ENCODE results near the gene CHST15.
"Not testable (repeated sequence)": the region's sequence is repeated elsewhere in the genome, so short reads cannot be mapped to it uniquely, and the experiment has no call there.

The CHST15 gene

DNA sequence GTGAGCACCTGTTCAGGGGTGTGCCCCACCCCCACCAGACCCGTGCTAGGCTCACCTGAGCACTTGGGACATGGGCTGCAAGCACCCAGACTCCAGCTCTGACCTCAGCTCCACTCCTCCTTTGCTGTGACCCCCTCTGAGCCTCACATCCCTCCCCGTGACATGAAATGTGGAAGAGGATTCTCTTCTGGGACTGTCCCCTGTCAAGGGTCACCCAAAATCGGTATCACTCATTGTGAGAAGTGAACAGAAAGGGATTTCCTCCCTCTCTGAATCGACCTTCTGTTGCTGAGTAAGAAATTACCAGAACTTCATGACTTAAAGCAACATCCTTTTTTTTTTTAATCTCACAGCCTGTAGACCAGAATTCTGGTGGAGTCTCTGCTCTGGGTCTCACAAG is 6.2 kb upstream of the CHST15 start:
- DNase-seq (ENCODE audit: low read depth in 4 of 4, low spot score in 1 of 4), result no peak

DNA sequence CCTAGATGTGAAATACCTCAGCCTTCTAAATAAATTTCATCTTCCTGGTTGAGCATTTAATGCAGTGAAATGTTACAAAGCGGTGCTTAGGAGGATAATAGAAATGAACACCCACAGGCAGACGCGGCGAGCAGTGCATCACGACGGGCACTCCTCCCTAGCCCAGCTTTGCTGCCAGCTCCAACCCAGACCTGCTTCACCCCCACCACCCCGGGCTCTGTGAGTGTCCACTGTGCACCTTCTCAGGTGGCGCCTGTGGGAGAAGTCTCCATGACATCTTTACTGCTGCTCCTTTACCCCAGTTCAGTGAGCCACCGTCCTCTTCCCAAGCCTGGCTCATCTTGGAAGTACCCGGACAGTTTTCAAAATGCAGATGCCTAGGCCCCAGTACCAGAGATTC is 5.2 kb upstream of the CHST15 start:
- no peak for DNase-seq (ENCODE audit: low read depth in 4 of 4, low spot score in 1 of 4)

DNA sequence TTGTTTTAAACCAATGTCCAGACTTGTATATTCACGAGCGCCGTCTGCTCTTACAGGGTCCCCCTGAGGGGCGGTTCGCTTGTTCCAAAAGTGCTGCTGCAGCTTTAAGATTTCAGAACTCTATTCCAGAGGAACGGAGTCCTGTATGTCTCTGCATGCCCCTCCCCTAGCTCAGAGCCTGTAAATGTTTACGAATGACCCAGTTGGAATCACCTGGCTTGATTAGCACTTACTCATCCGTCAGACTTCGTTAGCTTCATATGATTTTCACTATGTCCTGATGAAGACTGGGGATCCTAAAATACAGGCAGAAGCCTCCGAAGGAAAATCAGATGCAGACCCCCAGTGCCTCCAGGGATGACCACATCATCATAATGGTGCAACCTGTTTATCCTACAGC is 4.5 kb upstream of the CHST15 start:
- DNase-seq (ENCODE audit: low read depth in 4 of 4, low spot score in 1 of 4), result no peak

DNA sequence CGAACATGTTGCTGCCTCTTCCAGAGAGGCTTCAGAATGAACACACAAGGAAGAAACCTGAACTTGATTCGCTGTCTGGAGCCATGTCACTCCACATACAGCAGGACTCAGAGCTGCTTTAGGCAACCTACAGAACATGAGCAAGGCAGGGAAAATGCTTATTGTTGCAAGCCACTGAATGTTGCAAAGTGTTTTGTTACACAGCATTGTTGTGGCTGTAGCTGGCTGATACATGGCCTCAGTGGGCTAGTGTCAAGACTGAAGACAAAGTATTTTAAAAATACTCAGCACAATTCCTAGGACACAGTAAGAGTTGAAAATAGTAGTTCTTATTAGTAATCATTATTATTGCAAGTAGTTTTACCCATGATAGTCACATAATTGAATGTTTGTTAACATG is 3.1 kb upstream of the CHST15 start:
- no peak for DNase-seq (ENCODE audit: low read depth in 4 of 4, low spot score in 1 of 4)

DNA sequence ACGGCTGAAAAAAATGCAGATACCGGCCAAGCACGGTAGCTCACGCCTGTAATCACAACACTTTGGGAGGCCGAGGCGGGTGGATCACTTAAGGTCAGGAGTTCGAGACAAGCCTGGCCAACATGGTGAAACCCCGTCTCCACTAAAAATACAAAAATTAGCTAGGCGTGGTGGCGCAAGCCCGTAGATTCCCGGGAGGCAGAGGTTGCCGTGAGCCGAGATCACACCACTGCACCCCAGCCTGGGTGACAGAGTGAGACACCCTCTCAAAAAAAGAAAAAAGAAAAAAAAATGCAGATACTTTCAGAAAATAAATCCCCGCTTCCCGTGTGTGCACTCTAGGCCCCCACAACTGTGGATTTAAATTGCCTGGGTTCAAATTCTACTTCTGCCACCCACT is 2.4 kb upstream of the CHST15 start:
- not testable (repeated sequence) for DNase-seq (ENCODE audit: low read depth in 4 of 4, low spot score in 1 of 4)

GRCh38 chr10:124095096-124095495 is 1.7 kb upstream of the CHST15 start:
- no peak for DNase-seq (ENCODE audit: low read depth in 4 of 4, low spot score in 1 of 4)

DNA sequence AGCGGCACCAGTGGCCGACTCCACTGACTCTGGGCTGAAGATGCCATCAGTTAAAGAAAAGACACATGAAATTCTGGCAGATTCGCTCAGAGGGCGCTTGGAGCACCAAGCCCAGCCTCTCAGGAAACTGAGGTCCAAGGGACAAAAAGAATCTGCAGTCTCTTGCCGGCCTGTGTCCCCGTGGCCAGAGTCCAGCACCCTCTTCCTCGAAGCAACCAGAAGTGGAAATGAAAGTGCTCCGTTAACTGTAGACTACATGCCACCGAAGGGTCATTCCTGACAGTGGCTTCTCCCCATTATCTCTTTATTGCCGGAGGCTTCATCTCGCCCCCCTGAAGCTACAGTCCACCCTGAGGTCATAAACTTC is 1.0 kb upstream of the CHST15 start:
- no peak for DNase-seq (ENCODE audit: low read depth in 4 of 4, low spot score in 1 of 4)

DNA sequence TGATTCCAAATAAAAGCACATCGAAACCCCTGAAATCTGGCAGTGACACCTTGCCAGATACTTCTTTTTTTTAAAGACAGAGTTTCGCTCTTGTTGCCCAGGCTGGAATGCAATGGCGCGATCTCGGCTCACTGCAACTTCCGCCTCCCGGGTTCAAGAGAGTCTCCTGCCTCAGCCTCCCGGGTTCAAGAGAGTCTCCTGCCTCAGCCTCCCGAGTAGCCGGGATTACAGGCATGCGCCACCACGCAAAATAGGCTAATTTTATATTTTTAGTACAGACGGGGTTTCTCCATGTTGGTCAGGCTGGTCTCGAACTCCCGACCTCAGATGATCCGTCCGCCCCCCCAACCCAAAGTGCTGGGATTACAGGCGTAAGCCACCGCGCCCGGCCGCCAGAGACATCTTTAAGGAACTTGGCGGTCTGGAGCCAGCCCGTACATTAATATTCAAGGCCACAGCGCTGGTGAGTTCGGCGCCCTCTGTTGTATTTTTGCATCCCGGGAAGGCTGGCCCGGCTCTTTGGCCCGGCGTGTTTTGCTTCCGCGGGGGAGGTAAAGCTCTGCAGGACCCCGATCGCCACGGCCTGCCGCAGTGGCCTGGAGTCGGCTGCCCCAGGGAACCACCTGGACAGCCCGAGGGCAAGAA is 498 bp upstream of the CHST15 start:
- DNase-seq (ENCODE audit: low read depth in 4 of 4, low spot score in 1 of 4), result not testable (repeated sequence)

DNA sequence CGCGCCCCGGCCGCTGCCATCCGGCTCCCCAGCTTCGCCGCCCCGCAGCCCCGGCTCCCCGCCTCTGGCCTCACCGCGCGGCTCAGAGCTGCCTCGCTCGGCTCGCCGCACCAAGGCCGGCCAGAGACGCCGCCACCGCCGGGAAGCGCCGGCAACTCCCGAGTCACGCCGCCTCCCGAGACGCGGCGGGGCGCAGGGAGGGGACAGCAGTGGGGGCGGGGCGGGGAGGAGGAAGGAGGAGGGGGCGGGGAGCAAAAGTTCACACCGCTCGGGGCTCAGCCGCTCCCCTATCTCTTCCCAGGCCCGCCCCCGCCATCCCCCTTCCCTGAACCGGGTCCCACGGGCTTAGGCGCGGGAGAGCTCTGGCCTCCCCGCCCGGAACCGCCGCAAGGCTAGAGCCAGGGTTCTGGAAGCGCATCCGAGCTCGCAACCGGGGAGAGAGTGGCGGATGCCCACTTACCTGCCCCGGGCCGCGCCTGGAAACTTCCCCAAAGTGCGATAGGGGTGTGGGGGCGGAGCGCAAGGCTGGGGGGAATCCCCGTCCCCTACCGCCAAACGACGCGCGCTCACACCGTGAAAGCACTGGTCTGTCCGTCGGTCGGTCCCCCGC is 1.0 kb downstream of the CHST15 start:
- DNase-seq (ENCODE audit: low read depth in 4 of 4, low spot score in 1 of 4), result no peak

DNA sequence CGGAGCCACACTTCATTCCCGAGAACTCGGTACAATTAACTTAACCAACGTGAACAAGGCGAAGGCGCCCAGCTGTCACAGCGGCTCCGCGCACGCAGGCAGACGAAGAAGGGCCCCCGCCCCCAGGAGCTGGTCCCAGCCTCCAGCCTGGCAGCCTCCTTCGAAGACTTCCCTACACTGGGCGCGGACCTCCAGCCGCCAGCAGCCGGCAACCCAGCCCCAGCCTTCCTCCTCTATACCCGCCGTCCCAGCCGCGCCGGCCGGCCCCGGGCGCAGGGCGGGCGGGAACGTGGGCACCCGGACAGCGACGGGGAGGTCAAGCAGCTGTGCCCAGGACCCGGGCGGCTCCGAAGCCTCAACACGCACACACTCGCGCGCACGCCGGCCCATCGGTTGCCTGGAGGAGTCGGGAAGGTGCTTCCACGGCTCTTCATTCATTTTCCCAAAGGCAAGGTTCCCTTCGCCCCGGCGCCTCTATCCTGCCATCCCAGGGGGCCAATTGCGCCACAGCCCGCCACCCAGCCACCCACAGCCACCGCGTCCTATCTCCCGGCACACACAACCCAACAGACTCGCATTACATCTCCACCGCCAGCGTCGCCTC is 1.6 kb downstream of the CHST15 start:
- no peak for DNase-seq (ENCODE audit: low read depth in 4 of 4, low spot score in 1 of 4)

DNA sequence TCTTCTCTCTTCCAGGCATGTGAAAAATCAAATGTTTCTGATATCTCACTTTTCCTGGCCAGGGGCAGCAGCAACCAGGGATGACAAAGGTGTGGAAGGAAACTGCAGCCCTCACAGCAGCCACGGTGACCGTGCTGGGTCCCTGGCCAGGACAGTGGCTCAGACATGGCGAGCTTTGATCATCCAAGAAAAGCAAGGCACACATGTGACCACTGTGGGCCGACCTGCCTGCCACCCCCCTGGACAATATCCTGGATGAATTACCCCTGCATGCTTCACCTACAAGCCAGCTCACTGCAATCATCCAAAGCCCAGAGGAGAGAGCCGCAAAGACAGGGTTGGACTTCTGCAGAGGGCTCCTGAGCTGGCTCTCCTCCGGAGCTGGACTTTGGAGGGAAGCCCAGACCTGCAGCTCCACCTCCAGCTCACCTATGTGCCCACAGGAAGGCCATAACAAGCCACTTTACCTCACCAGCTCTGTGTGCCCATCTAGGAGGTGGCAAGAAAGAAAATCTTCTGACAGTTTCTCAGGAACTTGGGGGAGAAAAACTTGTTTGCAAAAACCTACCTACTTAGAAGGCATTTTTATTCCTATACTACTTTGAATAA is 2.7 kb downstream of the CHST15 start:
- no peak for DNase-seq (ENCODE audit: low read depth in 4 of 4, low spot score in 1 of 4)

- DNase-seq (ENCODE audit: low read depth in 4 of 4, low spot score in 1 of 4), result no peak
These were observed 3.5 kb downstream of the CHST15 start for GRCh38 chr10:124089859-124090258.

- DNase-seq (ENCODE audit: low read depth in 4 of 4, low spot score in 1 of 4), result no peak
These were observed 4.5 kb downstream of the CHST15 start for GRCh38 chr10:124088915-124089314.

DNA sequence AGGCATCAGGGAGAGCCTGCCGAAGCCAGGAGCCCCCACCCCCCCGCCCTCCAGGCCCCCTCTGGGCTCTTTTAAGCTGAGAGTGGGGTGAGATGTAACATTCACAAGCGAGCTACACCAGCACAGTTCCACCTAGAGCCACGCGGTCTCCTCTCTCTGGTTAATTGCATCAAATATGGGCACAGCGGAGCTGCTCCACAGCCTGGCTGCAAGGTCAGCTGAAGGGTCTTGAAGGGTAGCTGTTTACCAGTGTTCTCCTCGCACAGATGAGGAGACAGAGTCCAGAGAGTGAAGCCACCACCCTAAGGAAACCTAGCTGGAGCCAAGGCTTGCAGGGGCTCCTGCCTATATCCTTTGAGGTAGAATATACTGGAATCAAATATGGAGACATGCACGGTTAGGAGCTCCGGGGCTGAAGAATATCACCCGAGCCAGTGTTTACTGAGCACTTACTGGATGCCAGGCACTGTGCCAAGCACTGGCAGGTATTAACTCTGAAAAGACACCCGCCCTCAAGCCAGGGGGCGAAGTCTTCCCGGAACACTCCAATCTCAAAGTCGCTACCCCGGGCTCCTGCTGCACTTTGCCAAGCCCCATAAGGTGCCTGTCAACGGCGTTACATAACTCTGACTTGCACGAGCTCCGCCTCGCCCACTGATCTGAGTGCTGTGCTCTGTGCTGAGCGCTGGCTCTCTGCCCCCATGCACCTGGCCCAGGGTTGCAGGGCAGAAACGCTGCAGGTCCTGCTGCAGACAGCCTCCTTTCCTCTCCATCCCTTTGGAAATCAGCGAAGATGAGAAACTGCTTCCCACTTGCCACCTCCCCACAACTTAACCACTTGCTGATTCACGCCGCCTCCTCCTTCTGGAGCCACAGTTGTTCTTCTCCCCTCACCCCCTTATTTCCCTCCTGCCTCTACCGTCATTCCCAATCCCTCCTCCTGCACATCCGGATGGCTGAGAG is 5.4 kb downstream of the CHST15 start:
- no peak for DNase-seq (ENCODE audit: low read depth in 4 of 4, low spot score in 1 of 4)

- DNase-seq (ENCODE audit: low read depth in 4 of 4, low spot score in 1 of 4), result no peak
These were observed 6.4 kb downstream of the CHST15 start for GRCh38 chr10:124086787-124087671.

- DNase-seq (ENCODE audit: low read depth in 4 of 4, low spot score in 1 of 4), result no peak
These were observed 7.2 kb downstream of the CHST15 start for GRCh38 chr10:124086097-124086710.

GRCh38 chr10:124085680-124086079 is 7.7 kb downstream of the CHST15 start:
- DNase-seq (ENCODE audit: low read depth in 4 of 4, low spot score in 1 of 4), result no peak

DNA sequence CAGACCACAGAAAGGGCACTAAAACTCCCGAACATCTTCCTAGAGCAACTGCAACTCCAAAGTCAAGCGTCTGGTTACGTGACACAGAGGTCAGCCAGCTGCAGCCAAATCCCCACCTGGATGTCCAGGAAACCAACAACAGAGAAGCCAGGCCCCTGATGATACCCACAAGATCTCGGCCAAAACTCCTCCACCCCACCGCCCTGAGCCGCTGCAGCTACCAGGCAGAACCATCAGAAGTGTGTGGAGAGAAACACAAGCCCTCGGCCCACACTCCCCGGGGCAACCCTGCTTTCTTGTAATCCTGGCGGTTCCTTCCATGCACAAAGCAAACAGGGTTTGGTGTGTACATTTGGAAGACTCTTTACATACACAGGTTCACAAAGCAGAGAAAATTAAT is 8.7 kb downstream of the CHST15 start:
- no peak for DNase-seq (ENCODE audit: low read depth in 4 of 4, low spot score in 1 of 4)

- no peak for DNase-seq (ENCODE audit: low read depth in 4 of 4, low spot score in 1 of 4)
These were observed 9.5 kb downstream of the CHST15 start for GRCh38 chr10:124083740-124084397.

All from stimulated activated CD4-positive, alpha-beta T cell treated with anti-CD3 and anti-CD28 coated beads, Interleukin-1b, Interleukin-23, amount 100 ng/mL, for 24 hours (primary cell).